AG04450 (cell line): ENCODE measurements around the gene STK16. TPM values are rescaled to one million over a fixed set of nuclear protein-coding genes. Genes with fewer than 3 reads are reported as not detected.

ENCODE experiments used
- CTCF ChIA-PET: fragments of 300-600, 350-600 bp; formaldehyde crosslinking; extraction: SDS; loops from one replicate; lab custom pipeline; 2022; ENCODE audit warnings: antibody characterized with exemption, inconsistent platforms; lab: Charles Lee
- POLR2A ChIA-PET: fragments of 350-600 bp; formaldehyde crosslinking; extraction: SDS; loops from one replicate; lab custom pipeline; 2021; ENCODE audit warnings: antibody characterized with exemption, inconsistent platforms; lab: Yijun Ruan, JAX
- DNase-seq: peaks from one replicate; pipeline ENCODE4 v3.0.0-alpha.2; 2011; ENCODE audit warnings: low read depth, low spot score
- H3K27ac ChIP-seq: one replicate; pipeline ENCODE4 v1.5.1; 2012; ENCODE audit warnings: low read depth, low read length, control low read depth
- H3K27me3 ChIP-seq: one replicate; pipeline ENCODE4 v1.6.0; 2012; ENCODE audit warnings: low read length; ENCODE audit not compliant: control insufficient read depth, insufficient read depth
- H3K4me3 ChIP-seq: 2 replicates; pipeline ENCODE4 v1.5.1; 2011; ENCODE audit warnings: mild to moderate bottlenecking, low read depth, low read length, control low read depth
- H3K9me3 ChIP-seq: 2 replicates; pipeline ENCODE4 v1.5.1; 2012; ENCODE audit warnings: low read length; ENCODE audit not compliant: control insufficient read depth, insufficient read depth
- CTCF ChIP-seq: IDR thresholded peaks from 2 replicates; pipeline ENCODE4 v1.5.1; 2011; ENCODE audit warnings: low read depth, low read length, control low read depth, inconsistent platforms
- polyA plus RNA-seq: library from polyadenylated mRNA; depleted of rRNA; stranded (reverse); fragments of >200 nt; gene quantifications from 2 replicates; pipeline ENCODE4 v1.2.3, GENCODE V29; 2011

Gene STK16
- polyA plus RNA-seq, 1 experiment = 33.9 TPM

GRCh38 chr2:219244789-219245147, 511 bp upstream of the STK16 start:
- ChIA-PET POLR2A (interaction anchor here (0.6 to 2.3 kb wide), 10 partner anchors 15 to 240 kb away, joined by 3 to 11 read pairs (median 4); partner anchors contain the start of genes ABCB6, DNAJB2 and ZFAND2B), CTCF (interaction anchor here (2.2 to 3.0 kb wide), 3 partner anchors 33 to 73 kb away, joined by 9 to 24 read pairs (median 19); partner anchors contain the start of gene DNAJB2)
- Histone ChIP-seq H3K4me3 (peak overlapping the region; percentile 97), H3K27me3 (no peaks in the 10 kb centered on the region), H3K27ac (peak overlapping the region; percentile 70), H3K9me3 (no peaks in the 10 kb centered on the region; the same call in 1 of the 2 replicates)
- no peak for TF ChIP-seq CTCF
- DNase-seq = no peak

- DNase-seq = no peak
- H3K27me3 ChIP-seq = no peaks in the 10 kb centered on the region
- H3K4me3 ChIP-seq = peak overlapping the region; percentile 97
- TF ChIP-seq CTCF = no peak
- CTCF ChIA-PET = interaction anchor here (0.6 to 3.0 kb wide), 6 partner anchors 32 to 296 kb away, joined by 3 to 24 read pairs (median 6); partner anchors contain the start of gene DNAJB2
- peak overlapping the region; percentile 70 for H3K27ac ChIP-seq
- POLR2A ChIA-PET = interaction anchor here (1.4 to 2.3 kb wide), 2 partner anchors 33 to 39 kb away, joined by 8 to 11 read pairs; partner anchors contain the start of genes DNAJB2 and ZFAND2B
- H3K9me3 ChIP-seq = no peaks in the 10 kb centered on the region; the same call in 1 of the 2 replicates
Observed at GRCh38 chr2:219245899-219246230, 586 bp downstream of the STK16 start.

- POLR2A ChIA-PET = interaction anchor here (2.3 kb wide), 1 partner anchor 32 kb away, joined by 11 read pairs; the partner anchor contains the start of gene DNAJB2
Observed at GRCh38 chr2:219246559-219246958, 1.3 kb downstream of the STK16 start.

GRCh38 chr2:219247678-219248642, 2.7 kb downstream of the STK16 start:
- no peak for DNase-seq
- no peak for TF ChIP-seq CTCF
- H3K27ac ChIP-seq = peak overlapping the region; percentile 90

More at GRCh38 chr2:219246559-219246958, 1.3 kb downstream of the STK16 start:
- Histone ChIP-seq H3K9me3 (no peaks in the 10 kb centered on the region; the same call in 1 of the 2 replicates), H3K4me3 (no peak overlapping the region), H3K27ac (no peak overlapping the region), H3K27me3 (no peaks in the 10 kb centered on the region)
- CTCF ChIA-PET = interaction anchor here (1.2 to 3.0 kb wide), 4 partner anchors 31 to 157 kb away, joined by 3 to 24 read pairs (median 14); partner anchors contain the start of gene DNAJB2
- no peak for DNase-seq
- no peak for TF ChIP-seq CTCF

More at GRCh38 chr2:219247678-219248642, 2.7 kb downstream of the STK16 start:
- no peaks in the 10 kb centered on the region; the same call in 1 of the 2 replicates for H3K9me3 ChIP-seq
- no peak overlapping the region for H3K4me3 ChIP-seq
- no peaks in the 10 kb centered on the region for H3K27me3 ChIP-seq
- ChIA-PET CTCF (interaction anchor here (1.3 to 3.5 kb wide), 5 partner anchors 26 to 128 kb away, joined by 5 to 24 read pairs (median 7); partner anchors contain the start of gene DNAJB2), POLR2A (interaction anchor here (0.6 kb wide), 1 partner anchor 40 kb away, joined by 3 read pairs; no protein-coding TSS in a partner anchor)
